OCI-LY1 (cell line): ENCODE data around the gene PNPLA7.

Experiments
- CTCF ChIP-seq: fragments of 200-600 bp; sonication (generic), shearing (Covaris generic); IDR thresholded peaks from 2 replicates; pipeline ENCODE4 v1.5.1; 2017; ENCODE audit warnings: mild to moderate bottlenecking, antibody characterized with exemption, low read length, moderate library complexity, mixed read lengths
- EZH2 ChIP-seq: fragments of 200-600 bp; sonication (generic), shearing (Covaris generic); IDR thresholded peaks from 2 replicates; pipeline ENCODE4 v1.8.0; 2017; ENCODE audit warnings: borderline replicate concordance, mixed run types, mild to moderate bottlenecking, antibody characterized with exemption, low read length, moderate library complexity, mixed read lengths

GRCh38 chr9:137459601-137460362, 90.4 kb downstream of the PNPLA7 start:
- no peak for TF ChIP-seq EZH2
- TF ChIP-seq CTCF, result no peak
